SK-N-MC (cell line): Measurements from ENCODE around the gene PRPF8.

Source experiments
- EZH2 ChIP-seq: fragments of 200-600 bp; sonication (generic); IDR thresholded peaks from one replicate; pipeline ENCODE4 v1.6.1; 2017; ENCODE audit warnings: antibody characterized with exemption
- FOXP2 ChIP-seq: optimal IDR thresholded peaks from 2 replicates; pipeline ENCODE3; 2011; ENCODE audit warnings: mild to moderate bottlenecking, moderate library complexity; ENCODE audit not compliant: insufficient read depth; ENCODE audit errors: extremely low read length, control extremely low read depth
- POLR2AphosphoS5 ChIP-seq: IDR thresholded peaks from 2 replicates; pipeline ENCODE4 v1.6.1; 2012; ENCODE audit warnings: mild to moderate bottlenecking, low read depth, low read length, borderline replicate concordance

GRCh38 chr17:1695365-1695764, 10.7 kb upstream of the PRPF8 start:
- no peak for TF ChIP-seq EZH2
- no peak for TF ChIP-seq POLR2AphosphoS5
- no peak for TF ChIP-seq FOXP2
